Upper lobe of left lung (tissue), 6 donors: ENCODE results near the gene SLC18A2. TPM values are rescaled to one million over a fixed set of nuclear protein-coding genes. Genes with fewer than 3 reads are reported as not detected.

Experiments used
- ATAC-seq, 2 donors: fragments of 200-7000 bp; cut with Tn5 transposase; one replicate each; pipeline ENCODE4 v1.9.1; 2022; ENCODE audit warnings: mild to moderate bottlenecking in 2 of 2, moderate library complexity in 2 of 2; ENCODE audit not compliant: low FRiP score in 2 of 2
- DNase-seq, 2 donors: peaks; one replicate each; pipeline ENCODE4 v3.0.0-alpha.2; 2019 to 2020
- H3K27ac ChIP-seq, 4 donors: fragments of 200-600 bp; sonication (generic); one replicate each; pipeline ENCODE4 v1.5.1; 2016 to 2019
- H3K27me3 ChIP-seq, 4 donors: fragments of 200-600 bp; sonication (generic); one replicate each; pipeline ENCODE4 v1.5.1; 2017 to 2019
- H3K36me3 ChIP-seq, 4 donors: fragments of 200-600 bp; sonication (generic); one replicate each; pipeline ENCODE4 v1.5.1; 2016 to 2019
- H3K4me1 ChIP-seq, 4 donors: fragments of 200-600 bp; sonication (generic); one replicate each; pipeline ENCODE4 v1.5.1; 2018 to 2019
- H3K4me3 ChIP-seq, 4 donors: fragments of 200-600 bp; sonication (generic); one replicate each; pipeline ENCODE4 v1.5.1; 2017 to 2019; ENCODE audit warnings: mild to moderate bottlenecking in 2 of 4, moderate library complexity in 1 of 4
- H3K9me3 ChIP-seq, 4 donors: fragments of 200-600 bp; sonication (generic); one replicate each; pipeline ENCODE4 v1.5.1; 2018 to 2019
- CTCF ChIP-seq, 6 experiments: fragments of 450-650 bp in 4 of 6; fragments of 200-600 bp in 2 of 6; sonication (generic) in 2 of 6; IDR thresholded peaks; one replicate each; pipeline ENCODE4 v1.5.1; 2016 to 2019; ENCODE audit warnings: antibody characterized with exemption in 6 of 6
- EP300 ChIP-seq, 4 donors: sonication (generic); formaldehyde crosslinking; IDR thresholded peaks; one replicate each; pipeline ENCODE4 v1.5.1; 2017; ENCODE audit warnings: antibody characterized with exemption in 4 of 4, control low read depth in 2 of 4
- POLR2A ChIP-seq, 4 donors: fragments of 450-650 bp; IDR thresholded peaks; one replicate each; pipeline ENCODE4 v1.5.1; 2016 to 2017; ENCODE audit warnings: antibody characterized with exemption in 4 of 4, mild to moderate bottlenecking in 2 of 4
- POLR2AphosphoS5 ChIP-seq, 2 donors: sonication (generic); formaldehyde crosslinking; IDR thresholded peaks; one replicate each; pipeline ENCODE4 v1.5.1; 2017; ENCODE audit warnings: antibody characterized with exemption in 2 of 2
- WGBS, 2 donors: methylation state at CpG; one replicate each; pipeline ENCODE4 v1.1.5; 2017 to 2018; 5-methylcytosine and 5-hydroxymethylcytosine counted together
- total RNA-seq, 6 donors: library from RNA; depleted of rRNA in 4 of 6; stranded (reverse); fragments of >200 nt in 4 of 6; gene quantifications; one replicate each; pipeline versions ENCODE4 v1.1.0 to v1.2.1, GENCODE V29; 2016 to 2021
- donor health status: DM: no; HTN: no; CAD: no; lungs with moderate emphysema.
- donor health status: DM: no; HTN: yes; CAD: no; lungs with severe emphysema.

Gene SLC18A2
- total RNA-seq, 6 donors from 2014 or later, result 0.20 to 5.9 (median 2.8) TPM

- Histone ChIP-seq H3K36me3 (no peaks in the 10 kb centered on the region), H3K9me3 (peaks cover 0 to 7% (median 3%) of the 10 kb centered on the region in 4 donors), H3K27ac (no peak overlapping the region), H3K27me3 (peaks cover 0 to 15% (median 7%) of the 10 kb centered on the region in 4 donors), H3K4me3 (peak overlapping the region in 1 of 4 donors; percentile 57), H3K4me1 (peaks cover 8 to 16% (median 15%) of the 10 kb centered on the region in 4 donors)
- 0 to 57% methylated on average over 2 to 15 of the region's 15 CpGs for WGBS, 2 donors
- no peak for ATAC-seq
- TF ChIP-seq EP300 (IDR thresholded peaks at IDR 0.05), result no peak
- TF ChIP-seq POLR2A (IDR thresholded peaks at IDR 0.05), result no peak
- TF ChIP-seq POLR2AphosphoS5 (IDR thresholded peaks at IDR 0.05), result no peak
- no peak for TF ChIP-seq CTCF (IDR thresholded peaks at IDR 0.05)
- no peak for DNase-seq
Observed at GRCh38 chr10:117216028-117216427, 24.9 kb upstream of the SLC18A2 start.

GRCh38 chr10:117216611-117217195 lies 24.2 kb upstream of the SLC18A2 start:
- 1 to 2% methylated on average over 29 of the region's 52 CpGs for WGBS, 2 donors
- H3K9me3 ChIP-seq, result peaks cover 0 to 6% (median 2%) of the 10 kb centered on the region in 4 donors
- H3K36me3 ChIP-seq, result no peaks in the 10 kb centered on the region
- DNase-seq (peak; percentile 75 to 94), ATAC-seq (peak; percentile 87 to 92)
- H3K27me3 ChIP-seq, result peaks cover 0 to 15% (median 7%) of the 10 kb centered on the region in 4 donors
- H3K4me1 ChIP-seq, result peaks cover 8 to 16% (median 15%) of the 10 kb centered on the region in 4 donors
- peak overlapping the region in 3 of 4 donors; percentile 33 to 57 (median 48) for H3K4me3 ChIP-seq
- peak overlapping the region in 2 of 4 donors; percentile 47 for H3K27ac ChIP-seq
- TF ChIP-seq POLR2A (IDR thresholded peaks at IDR 0.05), result no peak
- TF ChIP-seq CTCF (IDR thresholded peaks at IDR 0.05), result peak; percentile 99 to 100 (median 100)
- no peak for TF ChIP-seq POLR2AphosphoS5 (IDR thresholded peaks at IDR 0.05)

GRCh38 chr10:117217196-117217761 lies 23.6 kb upstream of the SLC18A2 start:
- WGBS, 2 donors, result 0 to 19% methylated on average over 1 to 22 of the region's 22 CpGs
- TF ChIP-seq POLR2A (IDR thresholded peaks at IDR 0.05) (no peak), EP300 (IDR thresholded peaks at IDR 0.05) (no peak), POLR2AphosphoS5 (IDR thresholded peaks at IDR 0.05) (no peak), CTCF (IDR thresholded peaks at IDR 0.05) (no peak)
- H3K4me1 ChIP-seq, result peaks cover 8 to 16% (median 15%) of the 10 kb centered on the region in 4 donors
- H3K27ac ChIP-seq, result peak overlapping the region in 1 of 4 donors; percentile 47
- peak in 1 of 2 donors; percentile 28 for DNase-seq
- peak; percentile 37 to 60 for ATAC-seq
- peak overlapping the region in 3 of 4 donors; percentile 33 to 57 (median 48) for H3K4me3 ChIP-seq
- no peaks in the 10 kb centered on the region for H3K36me3 ChIP-seq
- peaks cover 0 to 15% (median 7%) of the 10 kb centered on the region in 4 donors for H3K27me3 ChIP-seq
- H3K9me3 ChIP-seq, result peaks cover 0 to under 1% (median 0%) of the 10 kb centered on the region in 4 donors

- H3K4me3 ChIP-seq, result no peak overlapping the region
- WGBS, 2 donors, result 79 to 84% methylated on average over 8 of the region's 8 CpGs
- peaks cover 0 to 15% (median 7%) of the 10 kb centered on the region in 4 donors for H3K27me3 ChIP-seq
- no peaks in the 10 kb centered on the region for H3K9me3 ChIP-seq
- H3K36me3 ChIP-seq, result no peaks in the 10 kb centered on the region
- TF ChIP-seq POLR2AphosphoS5 (IDR thresholded peaks at IDR 0.05) (no peak), EP300 (IDR thresholded peaks at IDR 0.05) (no peak), CTCF (IDR thresholded peaks at IDR 0.05) (no peak)
- no peak overlapping the region for H3K27ac ChIP-seq
- ATAC-seq (no peak), DNase-seq (no peak)
- H3K4me1 ChIP-seq, result peaks cover 8 to 16% (median 15%) of the 10 kb centered on the region in 4 donors
Observed at GRCh38 chr10:117218654-117219053, 22.3 kb upstream of the SLC18A2 start.
